Heart right ventricle (tissue), 16 donors: ENCODE results near the gene CHRNB4. TPM values are rescaled to one million over a fixed set of nuclear protein-coding genes. Genes with fewer than 3 reads are reported as not detected.

Experiments
- ATAC-seq, 8 donors: fragments of 200-7000 bp; cut with Tn5 transposase; one replicate each; pipeline ENCODE4 v1.9.1; 2020; ENCODE audit warnings: mild to moderate bottlenecking in 8 of 8, moderate library complexity in 8 of 8, moderate number of reproducible peaks in 1 of 8
- DNase-seq, 2 donors: peaks; one replicate each; pipeline ENCODE4 v3.0.0-alpha.2; 2020
- H3K27ac ChIP-seq, 10 donors: fragments of 200-600 bp; sonication (generic) in 2 of 10; one replicate each; pipeline versions ENCODE4 v1.5.0 to v1.8.0; 2020 to 2022; ENCODE audit warnings: mild to moderate bottlenecking in 3 of 10
- H3K27me3 ChIP-seq, 7 donors: fragments of 200-600 bp; one replicate each; pipeline ENCODE4 v1.8.0; 2021 to 2022; ENCODE audit warnings: mild to moderate bottlenecking in 2 of 7
- H3K36me3 ChIP-seq, 9 donors: fragments of 200-600 bp; sonication (generic) in 1 of 9; one replicate each; pipeline versions ENCODE4 v1.5.0 to v1.8.0; 2020 to 2022; ENCODE audit warnings: mild to moderate bottlenecking in 2 of 9
- H3K4me1 ChIP-seq, 9 donors: fragments of 200-600 bp; sonication (generic) in 1 of 9; one replicate each; pipeline versions ENCODE4 v1.5.0 to v1.8.0; 2020 to 2022; ENCODE audit warnings: mild to moderate bottlenecking in 4 of 9
- H3K4me3 ChIP-seq, 10 donors: fragments of 200-600 bp; sonication (generic) in 2 of 10; one replicate each; pipeline versions ENCODE4 v1.5.0 to v1.8.0; 2020 to 2022; ENCODE audit warnings: mild to moderate bottlenecking in 7 of 10, moderate library complexity in 2 of 10
- H3K9me3 ChIP-seq, 11 donors: fragments of 200-600 bp in 10 of 11; sonication (generic) in 2 of 11; one replicate each; pipeline versions ENCODE4 v1.5.0 to v1.8.0; 2013 to 2022; ENCODE audit warnings: mild to moderate bottlenecking in 2 of 11, control low read depth in 1 of 11, moderate library complexity in 1 of 11
- CTCF ChIP-seq, 9 donors: fragments of 200-600 bp; sonication (generic) in 2 of 9; IDR thresholded peaks; one replicate each; pipeline versions ENCODE4 v1.5.0 to v1.8.0; 2021 to 2022; ENCODE audit warnings: antibody characterized with exemption in 9 of 9, mild to moderate bottlenecking in 5 of 9, moderate library complexity in 1 of 9
- WGBS, 2 donors: extraction: QIAGEN DNeasy Blood & Tissue Kit; methylation state at CpG; one replicate each; pipeline ENCODE4 v1.1.7; 2013; ENCODE audit warnings: inconsistent platforms in 1 of 2; 5-methylcytosine and 5-hydroxymethylcytosine counted together
- intact Hi-C, 10 donors: fragments of 100-400 bp; cut with DNase I; formaldehyde crosslinking; loops; one replicate each; pipeline versions ENCODE4 v1.11.1 to v1.14.2; 2022
- polyA plus RNA-seq, 2 donors: library from polyadenylated mRNA; stranded (reverse); fragments of 200-250 nt; gene quantifications; one replicate each; pipeline ENCODE4 v1.2.3, GENCODE V29; 2013
- total RNA-seq, 10 donors: library from RNA; stranded (reverse); fragmentation: NEBNext Ultra II Directional in 3 of 10; extraction: Animal tissue kit (Norgen Biotek cat#: 25700) in 3 of 10; gene quantifications; one replicate each; pipeline versions ENCODE4 v1.2.1 to v1.2.4, GENCODE V29; 2021 to 2023
- donor health status: Arrhythmogenic right ventricular cardiomyopathy.
- donor health status: ischemic (EF 13 %, LVEDD 7.1; RV severe dilation, severe dysfunction).
- donor health status: healthy with polysubstance abuse.
- donor health status: DM: no; HTN: yes; CAD: no.
- donor health status: DM: no; HTN: no; CAD: no.
- donor health status: ischemic (EF 25% LVEDD 6.9; RV normal size, moderate dysfunction).
- donor health status: ischemic (EF 25% LVEDD 5.7; RV mildly dilated, moderate dysfunction).
- donor health status: healthy.
- donor health status: DM: yes; HTN: yes; CAD: no.
- donor health status: Ischemic cardiomyopathy.
- donor health status: ischemic (EF 35%, LVEDD 5.7; RV mildly dilated, moderate dysfunction).
- donor health status: nonischemic (EF 11% LVEDD 7.7; RV severe dilation, severe dysfunction).
- donor health status: DM: yes; HTN: yes; CAD: no.
- donor health status: PGD.
- donor health status: ischemic (EF 29% LVEDD 5.4; RV normal size, mild dysfunction).
- donor health status: nonischemic (EF 23%, LVEDD 6.1; RV moderate dilation, normal function).

CHRNB4 gene
- total and polyA plus RNA-seq, 12 donors, result 0.01 to 0.13 (median 0.11) TPM; not detected in 9

GRCh38 chr15:78651930-78652615 is 11.1 kb upstream of the CHRNB4 start:
- no peaks in the 10 kb centered on the region for H3K4me1 ChIP-seq
- H3K27ac ChIP-seq, result no peak overlapping the region
- no peak overlapping the region for H3K4me3 ChIP-seq
- ATAC-seq (peak in 1 of 8 donors; percentile 18), DNase-seq (no peak)
- 96 to 100% methylated on average over 1 of the region's 1 CpG for WGBS, 2 donors
- H3K27me3 ChIP-seq, result peaks cover 0 to 4% (median 0%) of the 10 kb centered on the region in 7 donors
- no peaks in the 10 kb centered on the region for H3K36me3 ChIP-seq
- intact Hi-C loops, result no loop called here
- H3K9me3 ChIP-seq, result no peaks in the 10 kb centered on the region
- no peak for TF ChIP-seq CTCF (IDR thresholded peaks at IDR 0.05)

- DNase-seq (no peak), ATAC-seq (no peak)
- no peak for TF ChIP-seq CTCF (IDR thresholded peaks at IDR 0.05)
- Histone ChIP-seq H3K27ac (no peak overlapping the region), H3K4me1 (no peaks in the 10 kb centered on the region), H3K9me3 (no peaks in the 10 kb centered on the region), H3K4me3 (no peak overlapping the region), H3K27me3 (peaks cover 0 to 4% (median 0%) of the 10 kb centered on the region in 7 donors), H3K36me3 (no peaks in the 10 kb centered on the region)
- intact Hi-C loops, result no loop called here
- whole genome bisulfite sequencing, 2 donors, result 55 to 62% methylated on average over 3 of the region's 3 CpGs
These were observed 10.0 kb upstream of the CHRNB4 start for GRCh38 chr15:78651007-78651406.

GRCh38 chr15:78650022-78650421 is 9.0 kb upstream of the CHRNB4 start:
- H3K9me3 ChIP-seq, result no peaks in the 10 kb centered on the region
- no peak overlapping the region for H3K27ac ChIP-seq
- no peaks in the 10 kb centered on the region for H3K4me1 ChIP-seq
- peak; percentile 55 to 98 (median 82) for ATAC-seq
- no peak overlapping the region for H3K4me3 ChIP-seq
- WGBS, 2 donors, result 72 to 89% methylated on average over 4 of the region's 4 CpGs
- peaks cover 0 to 3% (median 0%) of the 10 kb centered on the region in 7 donors for H3K27me3 ChIP-seq
- intact Hi-C loops, result no loop called here
- peak in 1 of 2 donors; percentile 23 for DNase-seq
- no peak for TF ChIP-seq CTCF (IDR thresholded peaks at IDR 0.05)
- no peaks in the 10 kb centered on the region for H3K36me3 ChIP-seq

- Histone ChIP-seq H3K27ac (no peak overlapping the region), H3K27me3 (peaks cover 5 to 21% (median 15%) of the 10 kb centered on the region in 7 donors), H3K9me3 (no peaks in the 10 kb centered on the region), H3K4me3 (no peak overlapping the region), H3K4me1 (peaks cover 8 to 20% (median 12%) of the 10 kb centered on the region in 9 donors), H3K36me3 (no peaks in the 10 kb centered on the region)
- intact Hi-C loops, result no loop called here
- DNase-seq (no peak), ATAC-seq (peak in 2 of 8 donors; percentile 41 to 50)
- TF ChIP-seq CTCF (IDR thresholded peaks at IDR 0.05), result no peak
- 86 to 88% methylated on average over 4 of the region's 4 CpGs for WGBS, 2 donors
These were observed 4.0 kb upstream of the CHRNB4 start for GRCh38 chr15:78645009-78645408.
